ENCODE measurements around the gene MBIP.

DNA sequence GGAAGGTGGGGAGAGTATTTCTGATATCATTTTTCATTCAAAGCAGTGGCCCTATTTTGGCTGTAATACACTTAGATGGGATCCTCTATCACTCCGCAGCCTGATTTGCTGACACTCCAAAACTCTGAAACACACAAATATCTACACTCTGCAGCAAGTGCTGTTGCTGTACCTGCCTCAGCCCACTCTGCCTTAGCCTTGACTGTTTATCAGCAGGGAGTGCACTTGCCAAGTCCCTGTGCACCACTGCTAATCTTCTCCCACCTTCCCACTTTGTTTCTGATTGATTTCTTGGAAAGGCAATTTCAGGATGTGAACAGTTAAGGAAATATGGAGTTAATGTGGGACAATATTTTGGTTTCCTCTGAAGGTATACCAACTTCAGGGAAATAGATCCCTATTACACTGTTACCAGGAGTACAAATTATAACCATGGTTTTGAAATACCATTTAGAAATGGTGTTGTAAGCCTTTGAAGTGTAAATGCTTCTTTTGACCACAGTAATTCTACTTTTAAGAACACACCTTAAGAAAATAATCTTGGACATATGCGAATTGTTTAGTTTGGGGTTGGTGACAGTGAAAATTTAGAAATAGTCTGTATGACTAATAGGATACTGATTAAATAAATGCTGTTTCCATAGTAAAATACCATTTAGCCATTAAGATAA is 59.3 kb downstream of the MBIP start:
- TF ChIP-seq, protein P1, sequence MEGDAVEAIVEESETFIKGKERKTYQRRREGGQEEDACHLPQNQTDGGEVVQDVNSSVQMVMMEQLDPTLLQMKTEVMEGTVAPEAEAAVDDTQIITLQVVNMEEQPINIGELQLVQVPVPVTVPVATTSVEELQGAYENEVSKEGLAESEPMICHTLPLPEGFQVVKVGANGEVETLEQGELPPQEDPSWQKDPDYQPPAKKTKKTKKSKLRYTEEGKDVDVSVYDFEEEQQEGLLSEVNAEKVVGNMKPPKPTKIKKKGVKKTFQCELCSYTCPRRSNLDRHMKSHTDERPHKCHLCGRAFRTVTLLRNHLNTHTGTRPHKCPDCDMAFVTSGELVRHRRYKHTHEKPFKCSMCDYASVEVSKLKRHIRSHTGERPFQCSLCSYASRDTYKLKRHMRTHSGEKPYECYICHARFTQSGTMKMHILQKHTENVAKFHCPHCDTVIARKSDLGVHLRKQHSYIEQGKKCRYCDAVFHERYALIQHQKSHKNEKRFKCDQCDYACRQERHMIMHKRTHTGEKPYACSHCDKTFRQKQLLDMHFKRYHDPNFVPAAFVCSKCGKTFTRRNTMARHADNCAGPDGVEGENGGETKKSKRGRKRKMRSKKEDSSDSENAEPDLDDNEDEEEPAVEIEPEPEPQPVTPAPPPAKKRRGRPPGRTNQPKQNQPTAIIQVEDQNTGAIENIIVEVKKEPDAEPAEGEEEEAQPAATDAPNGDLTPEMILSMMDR (IDR thresholded peaks at IDR 0.05; ENCODE audit: low read depth, low read length, missing input control) = no peak
- TF ChIP-seq RAD21 (IDR thresholded peaks at IDR 0.05) (no peak), JUND (IDR thresholded peaks at IDR 0.05) (no peak), TAF1 (conservative IDR thresholded peaks at IDR 0.05) (no peak), YY1 (IDR thresholded peaks at IDR 0.05) (no peak)
- TF ChIP-seq, protein P2, sequence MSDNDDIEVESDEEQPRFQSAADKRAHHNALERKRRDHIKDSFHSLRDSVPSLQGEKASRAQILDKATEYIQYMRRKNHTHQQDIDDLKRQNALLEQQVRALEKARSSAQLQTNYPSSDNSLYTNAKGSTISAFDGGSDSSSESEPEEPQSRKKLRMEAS (IDR thresholded peaks at IDR 0.05) = no peak

All from liver (tissue), 3 donors.